GM19438 (cell line): ENCODE data around the gene OTUD5.

Source experiments
- ATAC-seq: cut with Tn5 transposase; IDR thresholded peaks from one replicate; pipeline ENCODE4 v1.9.1; 2021; ENCODE audit warnings: low read depth; ENCODE audit not compliant: unreplicated experiment

OTUD5 gene

GRCh38 chrX:48913605-48914366 is 43.6 kb downstream of the OTUD5 start:
- no peak for ATAC-seq

- peak; percentile 61 for ATAC-seq
These were observed 45.8 kb downstream of the OTUD5 start, which contains the start of gene SLC35A2 for GRCh38 chrX:48911412-48912182. TSS of gene SLC35A2 (minus strand) at chrX:48911646. CDS start at chrX:48911636, 10 bp downstream.

GRCh38 chrX:48910926-48911411 is 46.4 kb downstream of the OTUD5 start:
- no peak for ATAC-seq

GRCh38 chrX:48909703-48910294 is 47.6 kb downstream of the OTUD5 start:
- no peak for ATAC-seq

GRCh38 chrX:48908600-48908999 is 48.8 kb downstream of the OTUD5 start:
- no peak for ATAC-seq

GRCh38 chrX:48905090-48905790 is 52.2 kb downstream of the OTUD5 start:
- no peak for ATAC-seq

- no peak for ATAC-seq
These were observed 52.8 kb downstream of the OTUD5 start for GRCh38 chrX:48904626-48905025.

GRCh38 chrX:48904180-48904579 is 53.2 kb downstream of the OTUD5 start:
- no peak for ATAC-seq

- ATAC-seq = no peak
These were observed 54.1 kb downstream of the OTUD5 start for GRCh38 chrX:48903290-48903689.

- ATAC-seq = no peak
These were observed 54.6 kb downstream of the OTUD5 start for GRCh38 chrX:48902776-48903175.

- no peak for ATAC-seq
These were observed 55.3 kb downstream of the OTUD5 start for GRCh38 chrX:48902135-48902534.

- ATAC-seq = no peak
These were observed 56.3 kb downstream of the OTUD5 start for GRCh38 chrX:48901069-48901468.

- ATAC-seq = no peak
These were observed 58.4 kb downstream of the OTUD5 start for GRCh38 chrX:48899078-48899410.

- ATAC-seq = peak; percentile 82
These were observed 59.6 kb downstream of the OTUD5 start, which contains the start of the genes PQBP1 and TIMM17B for GRCh38 chrX:48897625-48898306. TSS of gene PQBP1 (plus strand) at chrX:48897930. CDS start at chrX:48898510, 580 bp downstream. TSS of gene TIMM17B (minus strand) at chrX:48897768. CDS start at chrX:48897749, 19 bp downstream.

- peak; percentile 9 for ATAC-seq
These were observed 60.2 kb downstream of the OTUD5 start for GRCh38 chrX:48897157-48897624.

GRCh38 chrX:48896611-48897011 is 60.8 kb downstream of the OTUD5 start:
- no peak for ATAC-seq

GRCh38 chrX:48894891-48895290 is 62.5 kb downstream of the OTUD5 start:
- no peak for ATAC-seq

GRCh38 chrX:48893556-48894348 is 63.7 kb downstream of the OTUD5 start:
- ATAC-seq = no peak

- no peak for ATAC-seq
These were observed 64.5 kb downstream of the OTUD5 start for GRCh38 chrX:48892896-48893295.
